K562 (cell line): ENCODE measurements around the gene AADAC. TPM values are rescaled to one million over a fixed set of nuclear protein-coding genes. Genes with fewer than 3 reads are reported as not detected.

Source experiments
- CC2D1A ChIP-seq: fragments of 450-650 bp; IDR thresholded peaks from 2 replicates; pipeline ENCODE4 v1.6.1; 2017; ENCODE audit warnings: mild to moderate bottlenecking
- EP300 ChIP-seq: IDR thresholded peaks from 2 replicates; pipeline ENCODE4 v1.6.1; 2012; ENCODE audit warnings: low read length, improper control_type of control experiment
- GABPA ChIP-seq: fragments of 200-800 bp; sonication (Bioruptor generic); conservative IDR thresholded peaks from 2 replicates; pipeline ENCODE4 v1.6.1; 2016; ENCODE audit warnings: low read depth, missing genetic modification characterization, missing compliant biosample characterization
- JUN ChIP-seq, 2 experiments: sonication (generic) in 1 of 2; formaldehyde crosslinking in 1 of 2; IDR thresholded peaks; 2 replicates each; pipeline versions ENCODE4 v1.6.1 to v1.8.0; 2012 to 2022; ENCODE audit warnings: borderline replicate concordance in 2 of 2, mild to moderate bottlenecking in 2 of 2, improper control_type of control experiment in 1 of 2, low read depth in 1 of 2, low read length in 1 of 2, missing genetic modification reagents in 1 of 2
- NFE2 ChIP-seq: IDR thresholded peaks from 2 replicates; pipeline ENCODE4 v1.6.1; 2014; ENCODE audit warnings: antibody characterized with exemption, low read depth
- NFE2L1 ChIP-seq: fragments of 450-650 bp; IDR thresholded peaks from 2 replicates; pipeline ENCODE4 v1.6.1; 2016; ENCODE audit warnings: missing genetic modification characterization, low read depth, mild to moderate bottlenecking, missing compliant biosample characterization, moderate library complexity, borderline replicate concordance
- RCOR1 ChIP-seq, 2 experiments: IDR thresholded peaks; 2 replicates each; pipeline ENCODE4 v1.6.1; 2012; ENCODE audit warnings: low read depth in 2 of 2, low read length in 2 of 2, borderline replicate concordance in 1 of 2, improper control_type of control experiment in 1 of 2
- RFX1 ChIP-seq: fragments of 450-650 bp; IDR thresholded peaks from 2 replicates; pipeline ENCODE4 v1.6.1; 2016; ENCODE audit warnings: mild to moderate bottlenecking, moderate library complexity
- SMARCB1 ChIP-seq: IDR thresholded peaks from 2 replicates; pipeline ENCODE4 v1.6.1; 2011; ENCODE audit warnings: improper control_type of control experiment, low read depth; ENCODE audit not compliant: insufficient read length
- SP1 ChIP-seq: sonication (generic); formaldehyde crosslinking; IDR thresholded peaks from 2 replicates; pipeline ENCODE4 v1.8.1; 2022; ENCODE audit warnings: mild to moderate bottlenecking, missing genetic modification reagents
- polyA plus RNA-seq, 8 experiments: library from polyadenylated mRNA; depleted of rRNA in 4 of 8; stranded (reverse) in 5 of 8; unstranded in 3 of 8; fragments of >200 nt; fragmentation: Nextera tagmentation in 2 of 8; fragmentation: Illumina TruSeq in 1 of 8; extraction: Ambion mirVana in 2 of 8; extraction: Trizol in 1 of 8; gene quantifications; 2 replicates each; pipeline versions ENCODE4 v1.2.1 to v1.2.3, GENCODE V29; 2011 to 2014; ENCODE audit warnings: inconsistent platforms in 1 of 8, missing spikeins in 1 of 8
- total RNA-seq, 7 experiments: library from RNA; depleted of rRNA in 6 of 7; stranded (reverse); fragments of >200 nt in 6 of 7; fragmentation: Illumina TruSeq in 2 of 7; extraction: Trizol in 2 of 7; gene quantifications; 2 replicates each; pipeline versions ENCODE4 v1.2.1 to v1.2.3, GENCODE V29; 2011 to 2021; ENCODE audit warnings: low replicate concordance in 1 of 7
- TF ChIP-seq, protein P1 (sequence below): fragments of 250-450 bp; sonication (Bioruptor Pico); IDR thresholded peaks from 2 replicates; pipeline ENCODE4 v1.4.0; 2020
- TF ChIP-seq, protein P2 (sequence below): fragments of 450-650 bp; formaldehyde crosslinking; IDR thresholded peaks from 2 replicates; pipeline ENCODE4 v1.4.0; 2022; ENCODE audit warnings: missing genetic modification characterization
- TF ChIP-seq, protein P3 (sequence below): sonication (generic); formaldehyde crosslinking; IDR thresholded peaks from 2 replicates; pipeline ENCODE4 v1.8.0; 2022; ENCODE audit warnings: missing genetic modification reagents, mild to moderate bottlenecking, borderline replicate concordance
- TF ChIP-seq, protein P4 (sequence below): fragments of 250-450 bp; sonication (Bioruptor Pico); IDR thresholded peaks from 2 replicates; pipeline ENCODE4 v1.8.0; 2021; ENCODE audit warnings: borderline replicate concordance, mild to moderate bottlenecking, moderate library complexity; ENCODE audit not compliant: poor library complexity, severe bottlenecking
- TF ChIP-seq, protein P5 (sequence below), 2 experiments: fragments of 450-650 bp; conservative IDR thresholded peaks; 2 replicates each; pipeline ENCODE4 v1.6.1; 2017; ENCODE audit warnings: mild to moderate bottlenecking in 2 of 2, moderate library complexity in 2 of 2

Gene AADAC
- total and polyA plus RNA-seq, 9 of the 15 experiments (the other 6 are each of a cell fraction or from before 2014, with no cell fraction given) = 0.47 TPM; not detected in 8

DNA sequence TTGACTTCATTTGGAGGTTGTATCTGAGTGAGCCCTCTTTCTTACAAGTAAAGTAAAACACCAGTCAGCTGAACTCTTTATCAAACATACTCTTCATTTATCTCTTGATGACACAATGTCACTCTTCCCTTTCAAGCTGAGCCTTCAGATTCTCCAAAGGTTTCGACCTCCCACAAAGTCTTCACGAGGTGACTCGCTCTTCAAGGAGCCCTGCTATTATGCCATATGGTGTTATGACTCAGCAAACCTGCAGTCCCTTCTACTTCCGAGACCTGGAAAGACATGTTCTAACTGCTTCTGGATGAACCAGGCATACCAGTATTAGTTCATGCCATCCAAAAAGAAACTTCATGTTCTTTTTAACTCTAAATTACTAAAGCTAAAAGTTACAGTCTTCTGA is 23.1 kb downstream of the AADAC start (continued):
- TF ChIP-seq, protein P1, sequence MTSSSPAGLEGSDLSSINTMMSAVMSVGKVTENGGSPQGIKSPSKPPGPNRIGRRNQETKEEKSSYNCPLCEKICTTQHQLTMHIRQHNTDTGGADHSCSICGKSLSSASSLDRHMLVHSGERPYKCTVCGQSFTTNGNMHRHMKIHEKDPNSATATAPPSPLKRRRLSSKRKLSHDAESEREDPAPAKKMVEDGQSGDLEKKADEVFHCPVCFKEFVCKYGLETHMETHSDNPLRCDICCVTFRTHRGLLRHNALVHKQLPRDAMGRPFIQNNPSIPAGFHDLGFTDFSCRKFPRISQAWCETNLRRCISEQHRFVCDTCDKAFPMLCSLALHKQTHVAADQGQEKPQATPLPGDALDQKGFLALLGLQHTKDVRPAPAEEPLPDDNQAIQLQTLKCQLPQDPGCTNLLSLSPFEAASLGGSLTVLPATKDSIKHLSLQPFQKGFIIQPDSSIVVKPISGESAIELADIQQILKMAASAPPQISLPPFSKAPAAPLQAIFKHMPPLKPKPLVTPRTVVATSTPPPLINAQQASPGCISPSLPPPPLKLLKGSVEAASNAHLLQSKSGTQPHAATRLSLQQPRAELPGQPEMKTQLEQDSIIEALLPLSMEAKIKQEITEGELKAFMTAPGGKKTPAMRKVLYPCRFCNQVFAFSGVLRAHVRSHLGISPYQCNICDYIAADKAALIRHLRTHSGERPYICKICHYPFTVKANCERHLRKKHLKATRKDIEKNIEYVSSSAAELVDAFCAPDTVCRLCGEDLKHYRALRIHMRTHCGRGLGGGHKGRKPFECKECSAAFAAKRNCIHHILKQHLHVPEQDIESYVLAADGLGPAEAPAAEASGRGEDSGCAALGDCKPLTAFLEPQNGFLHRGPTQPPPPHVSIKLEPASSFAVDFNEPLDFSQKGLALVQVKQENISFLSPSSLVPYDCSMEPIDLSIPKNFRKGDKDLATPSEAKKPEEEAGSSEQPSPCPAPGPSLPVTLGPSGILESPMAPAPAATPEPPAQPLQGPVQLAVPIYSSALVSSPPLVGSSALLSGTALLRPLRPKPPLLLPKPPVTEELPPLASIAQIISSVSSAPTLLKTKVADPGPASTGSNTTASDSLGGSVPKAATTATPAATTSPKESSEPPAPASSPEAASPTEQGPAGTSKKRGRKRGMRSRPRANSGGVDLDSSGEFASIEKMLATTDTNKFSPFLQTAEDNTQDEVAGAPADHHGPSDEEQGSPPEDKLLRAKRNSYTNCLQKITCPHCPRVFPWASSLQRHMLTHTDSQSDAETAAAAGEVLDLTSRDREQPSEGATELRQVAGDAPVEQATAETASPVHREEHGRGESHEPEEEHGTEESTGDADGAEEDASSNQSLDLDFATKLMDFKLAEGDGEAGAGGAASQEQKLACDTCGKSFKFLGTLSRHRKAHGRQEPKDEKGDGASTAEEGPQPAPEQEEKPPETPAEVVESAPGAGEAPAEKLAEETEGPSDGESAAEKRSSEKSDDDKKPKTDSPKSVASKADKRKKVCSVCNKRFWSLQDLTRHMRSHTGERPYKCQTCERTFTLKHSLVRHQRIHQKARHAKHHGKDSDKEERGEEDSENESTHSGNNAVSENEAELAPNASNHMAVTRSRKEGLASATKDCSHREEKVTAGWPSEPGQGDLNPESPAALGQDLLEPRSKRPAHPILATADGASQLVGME (CRISPR knock-in tag) = no peak
- no peak for TF ChIP-seq RFX1
- TF ChIP-seq, protein P2, sequence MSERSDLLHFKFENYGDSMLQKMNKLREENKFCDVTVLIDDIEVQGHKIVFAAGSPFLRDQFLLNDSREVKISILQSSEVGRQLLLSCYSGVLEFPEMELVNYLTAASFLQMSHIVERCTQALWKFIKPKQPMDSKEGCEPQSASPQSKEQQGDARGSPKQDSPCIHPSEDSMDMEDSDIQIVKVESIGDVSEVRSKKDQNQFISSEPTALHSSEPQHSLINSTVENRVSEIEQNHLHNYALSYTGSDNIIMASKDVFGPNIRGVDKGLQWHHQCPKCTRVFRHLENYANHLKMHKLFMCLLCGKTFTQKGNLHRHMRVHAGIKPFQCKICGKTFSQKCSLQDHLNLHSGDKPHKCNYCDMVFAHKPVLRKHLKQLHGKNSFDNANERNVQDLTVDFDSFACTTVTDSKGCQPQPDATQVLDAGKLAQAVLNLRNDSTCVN (CRISPR knock-in tag) = no peak
- TF ChIP-seq GABPA = 0 out of 2 replicates have a peak, but pooled peaks have one; percentile 19
- peak; percentile 89 for TF ChIP-seq NFE2L1 (tag)
- TF ChIP-seq EP300 = peak; percentile 61; the same call in 1 of the 2 replicates
- 0 out of 2 replicates have a peak, but pooled peaks have one; percentile 34 for TF ChIP-seq CC2D1A
- TF ChIP-seq, protein P3, sequence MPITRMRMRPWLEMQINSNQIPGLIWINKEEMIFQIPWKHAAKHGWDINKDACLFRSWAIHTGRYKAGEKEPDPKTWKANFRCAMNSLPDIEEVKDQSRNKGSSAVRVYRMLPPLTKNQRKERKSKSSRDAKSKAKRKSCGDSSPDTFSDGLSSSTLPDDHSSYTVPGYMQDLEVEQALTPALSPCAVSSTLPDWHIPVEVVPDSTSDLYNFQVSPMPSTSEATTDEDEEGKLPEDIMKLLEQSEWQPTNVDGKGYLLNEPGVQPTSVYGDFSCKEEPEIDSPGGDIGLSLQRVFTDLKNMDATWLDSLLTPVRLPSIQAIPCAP (CRISPR knock-in tag) = no peak
- peak in 1 of 2 experiments; percentile 85; a peak in 2 of 4 replicates for TF ChIP-seq RCOR1 (IDR thresholded peaks at IDR 0.05; ENCODE audit: borderline replicate concordance in 1 of 2, low read depth in 2 of 2, low read length in 2 of 2)
- TF ChIP-seq, protein P4, sequence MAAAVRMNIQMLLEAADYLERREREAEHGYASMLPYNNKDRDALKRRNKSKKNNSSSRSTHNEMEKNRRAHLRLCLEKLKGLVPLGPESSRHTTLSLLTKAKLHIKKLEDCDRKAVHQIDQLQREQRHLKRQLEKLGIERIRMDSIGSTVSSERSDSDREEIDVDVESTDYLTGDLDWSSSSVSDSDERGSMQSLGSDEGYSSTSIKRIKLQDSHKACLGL = no peak
- peak; percentile 71; the same call in 1 of the 2 replicates for TF ChIP-seq JUN (IDR thresholded peaks at IDR 0.05; ENCODE audit: borderline replicate concordance, low read depth, low read length)
- no peak for TF ChIP-seq JUN (CRISPR knock-in tag; IDR thresholded peaks at IDR 0.05; ENCODE audit: borderline replicate concordance)
- TF ChIP-seq, protein P5, sequence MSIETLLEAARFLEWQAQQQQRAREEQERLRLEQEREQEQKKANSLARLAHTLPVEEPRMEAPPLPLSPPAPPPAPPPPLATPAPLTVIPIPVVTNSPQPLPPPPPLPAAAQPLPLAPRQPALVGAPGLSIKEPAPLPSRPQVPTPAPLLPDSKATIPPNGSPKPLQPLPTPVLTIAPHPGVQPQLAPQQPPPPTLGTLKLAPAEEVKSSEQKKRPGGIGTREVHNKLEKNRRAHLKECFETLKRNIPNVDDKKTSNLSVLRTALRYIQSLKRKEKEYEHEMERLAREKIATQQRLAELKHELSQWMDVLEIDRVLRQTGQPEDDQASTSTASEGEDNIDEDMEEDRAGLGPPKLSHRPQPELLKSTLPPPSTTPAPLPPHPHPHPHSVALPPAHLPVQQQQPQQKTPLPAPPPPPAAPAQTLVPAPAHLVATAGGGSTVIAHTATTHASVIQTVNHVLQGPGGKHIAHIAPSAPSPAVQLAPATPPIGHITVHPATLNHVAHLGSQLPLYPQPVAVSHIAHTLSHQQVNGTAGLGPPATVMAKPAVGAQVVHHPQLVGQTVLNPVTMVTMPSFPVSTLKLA (conservative IDR thresholded peaks at IDR 0.05) = peak in 1 of 2 experiments; percentile 47; a peak in 1 of 4 replicates
- TF ChIP-seq SMARCB1 = no peak
- TF ChIP-seq SP1 (CRISPR knock-in tag) = no peak
- TF ChIP-seq NFE2 = peak; percentile 98
